ENCODE results near the gene RMI1. TPM values are rescaled to one million over a fixed set of nuclear protein-coding genes. Genes with fewer than 3 reads are reported as not detected.
"Not testable (repeated sequence)": the region's sequence is repeated elsewhere in the genome, so short reads cannot be mapped to it uniquely, and the experiment has no call there.

The RMI1 gene
- total and polyA plus RNA-seq, 2 experiments from 2014 or later = 3.6 to 8.4 TPM

GRCh38 chr9:83934569-83935275 is 45.9 kb upstream of the RMI1 start:
- Histone ChIP-seq H3K4me1 (ENCODE audit: low read depth) (no peaks in the 10 kb centered on the region), H3K27ac (no peak overlapping the region), H3K4me3 (no peak overlapping the region), H3K36me3 (no peaks in the 10 kb centered on the region), H3K27me3 (no peaks in the 10 kb centered on the region), H3K9me3 (ENCODE audit: low read depth) (no peaks in the 10 kb centered on the region)
- TF ChIP-seq CTCF (IDR thresholded peaks at IDR 0.05; ENCODE audit: low read depth, low read length) = no peak
- peak in 1 of 2 donors; percentile 75 for DNase-seq (ENCODE audit: low read depth in 1 of 2, low spot score in 1 of 2)

- TF ChIP-seq CTCF (IDR thresholded peaks at IDR 0.05; ENCODE audit: low read depth, low read length) = no peak
- H3K27me3 ChIP-seq = no peaks in the 10 kb centered on the region
- H3K36me3 ChIP-seq = no peaks in the 10 kb centered on the region
- no peak overlapping the region for H3K4me3 ChIP-seq
- H3K4me1 ChIP-seq (ENCODE audit: low read depth) = no peaks in the 10 kb centered on the region
- no peaks in the 10 kb centered on the region for H3K9me3 ChIP-seq (ENCODE audit: low read depth)
- no peak overlapping the region for H3K27ac ChIP-seq
- peak in 1 of 2 donors; percentile 87 for DNase-seq (ENCODE audit: low read depth in 1 of 2, low spot score in 1 of 2)
These were observed 45.2 kb upstream of the RMI1 start for GRCh38 chr9:83935276-83935935.

GRCh38 chr9:83936523-83936922 is 44.1 kb upstream of the RMI1 start:
- Histone ChIP-seq H3K4me3 (no peak overlapping the region), H3K9me3 (ENCODE audit: low read depth) (no peaks in the 10 kb centered on the region), H3K36me3 (no peaks in the 10 kb centered on the region), H3K27me3 (no peaks in the 10 kb centered on the region), H3K4me1 (ENCODE audit: low read depth) (no peaks in the 10 kb centered on the region), H3K27ac (no peak overlapping the region)
- DNase-seq (ENCODE audit: low read depth in 1 of 2, low spot score in 1 of 2) = no peak
- no peak for TF ChIP-seq CTCF (IDR thresholded peaks at IDR 0.05; ENCODE audit: low read depth, low read length)

- H3K9me3 ChIP-seq (ENCODE audit: low read depth) = no peaks in the 10 kb centered on the region
- no peaks in the 10 kb centered on the region for H3K27me3 ChIP-seq
- peak; percentile 76 to 77 for DNase-seq (ENCODE audit: low read depth in 1 of 2, low spot score in 1 of 2)
- peak; percentile 56 for TF ChIP-seq CTCF (IDR thresholded peaks at IDR 0.05; ENCODE audit: low read depth, low read length)
- no peak overlapping the region for H3K27ac ChIP-seq
- no peaks in the 10 kb centered on the region for H3K36me3 ChIP-seq
- no peak overlapping the region for H3K4me3 ChIP-seq
- H3K4me1 ChIP-seq (ENCODE audit: low read depth) = no peaks in the 10 kb centered on the region
These were observed 42.6 kb upstream of the RMI1 start for GRCh38 chr9:83937861-83938455.

- no peak overlapping the region for H3K4me3 ChIP-seq
- no peaks in the 10 kb centered on the region for H3K27me3 ChIP-seq
- H3K4me1 ChIP-seq (ENCODE audit: low read depth) = no peaks in the 10 kb centered on the region
- no peak for TF ChIP-seq CTCF (IDR thresholded peaks at IDR 0.05; ENCODE audit: low read depth, low read length)
- no peak overlapping the region for H3K27ac ChIP-seq
- H3K36me3 ChIP-seq = no peaks in the 10 kb centered on the region
- no peaks in the 10 kb centered on the region for H3K9me3 ChIP-seq (ENCODE audit: low read depth)
- DNase-seq (ENCODE audit: low read depth in 1 of 2, low spot score in 1 of 2) = no peak
These were observed 39.9 kb upstream of the RMI1 start for GRCh38 chr9:83940590-83941303.

GRCh38 chr9:83948096-83948495 is 32.5 kb upstream of the RMI1 start:
- not testable (repeated sequence) for H3K27ac ChIP-seq; DNase-seq (ENCODE audit: low read depth in 1 of 2, low spot score in 1 of 2); H3K27me3 ChIP-seq; H3K36me3 ChIP-seq; H3K9me3 ChIP-seq (ENCODE audit: low read depth); H3K4me1 ChIP-seq (ENCODE audit: low read depth); H3K4me3 ChIP-seq

All from cardiac muscle cell (in vitro differentiated cells and primary cell).